GM12875 (cell line): ENCODE data around the gene ETV7.

Experiments
- H3K4me3 ChIP-seq: one replicate; pipeline ENCODE4 v1.5.1; 2011; ENCODE audit warnings: low read depth, low read length, control low read depth
- CTCF ChIP-seq: IDR thresholded peaks from 2 replicates; pipeline ENCODE4 v1.5.1; 2011; ENCODE audit warnings: low read depth, mild to moderate bottlenecking, control low read depth, inconsistent platforms, low read length, moderate library complexity, borderline replicate concordance; ENCODE audit not compliant: insufficient read depth

The ETV7 gene

GRCh38 chr6:36404164-36404563 is 16.7 kb upstream of the ETV7 start:
- TF ChIP-seq CTCF = no peak
- H3K4me3 ChIP-seq = no peak overlapping the region

- H3K4me3 ChIP-seq = no peak overlapping the region
- no peak for TF ChIP-seq CTCF
These were observed 15.0 kb upstream of the ETV7 start for GRCh38 chr6:36402481-36402880.

DNA sequence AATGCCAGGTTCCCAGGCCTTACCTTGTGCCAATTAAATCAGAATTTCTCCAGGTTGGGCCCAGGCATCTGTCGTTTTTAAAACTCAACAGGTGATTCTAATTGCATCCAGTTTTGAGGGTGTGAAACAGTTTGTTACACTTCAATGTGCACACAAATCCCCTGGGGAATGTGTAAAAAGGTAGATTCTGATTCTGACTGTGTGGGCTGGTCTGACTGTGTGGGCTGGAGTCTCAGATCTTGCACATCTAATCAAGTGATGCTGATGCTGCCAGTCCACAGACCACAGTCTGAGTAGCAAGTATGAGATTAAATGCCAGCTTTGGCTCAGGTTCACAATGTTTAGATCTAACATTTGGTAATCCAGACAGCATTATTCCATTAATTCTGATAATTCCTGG is 12.5 kb upstream of the ETV7 start:
- H3K4me3 ChIP-seq = no peak overlapping the region
- TF ChIP-seq CTCF = no peak

GRCh38 chr6:36392621-36393020 is 5.2 kb upstream of the ETV7 start:
- no peak for TF ChIP-seq CTCF
- no peak overlapping the region for H3K4me3 ChIP-seq

DNA sequence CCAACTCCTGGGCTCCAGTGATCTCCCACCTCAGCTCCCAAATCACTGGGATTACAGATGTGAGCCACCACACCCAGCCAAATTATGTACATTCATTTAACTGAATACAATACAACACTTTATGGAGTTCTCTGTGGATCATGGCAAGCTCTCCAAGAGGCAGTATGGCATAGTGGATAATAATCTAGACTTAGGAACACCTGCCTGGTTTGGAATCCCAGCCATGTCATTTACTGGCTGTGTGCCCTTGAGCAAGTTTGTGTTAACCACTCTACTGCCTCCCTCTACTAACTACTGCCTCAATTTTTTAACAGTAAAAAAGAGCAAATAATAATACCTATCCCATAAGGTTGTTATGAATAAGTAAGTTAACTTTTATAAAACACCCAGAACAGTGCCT is 1.9 kb upstream of the ETV7 start:
- no peak overlapping the region for H3K4me3 ChIP-seq
- TF ChIP-seq CTCF = no peak

GRCh38 chr6:36386495-36387439 is 702 bp downstream of the ETV7 start:
- no peak for TF ChIP-seq CTCF
- H3K4me3 ChIP-seq = peak overlapping the region; percentile 53

- no peak for TF ChIP-seq CTCF
- H3K4me3 ChIP-seq = no peak overlapping the region
These were observed 3.4 kb downstream of the ETV7 start for GRCh38 chr6:36384095-36384494.
